Hematopoietic multipotent progenitor cell (in vitro differentiated cells): Measurements from ENCODE around the gene GPR179. TPM values are rescaled to one million over a fixed set of nuclear protein-coding genes. Genes with fewer than 3 reads are reported as not detected.

Experiments used
- DNase-seq, 3 donors: peaks; one replicate each; pipeline ENCODE4 v3.0.0-alpha.2; 2011 to 2015; ENCODE audit warnings: low read depth in 2 of 3, low spot score in 2 of 3
- total RNA-seq: library from RNA; depleted of rRNA; stranded (reverse); fragments of >200 nt; gene quantifications from one replicate; pipeline ENCODE4 v1.2.3, GENCODE V29; 2012

The GPR179 gene
- total RNA-seq, 1 donor, result under 0.01 TPM

DNA sequence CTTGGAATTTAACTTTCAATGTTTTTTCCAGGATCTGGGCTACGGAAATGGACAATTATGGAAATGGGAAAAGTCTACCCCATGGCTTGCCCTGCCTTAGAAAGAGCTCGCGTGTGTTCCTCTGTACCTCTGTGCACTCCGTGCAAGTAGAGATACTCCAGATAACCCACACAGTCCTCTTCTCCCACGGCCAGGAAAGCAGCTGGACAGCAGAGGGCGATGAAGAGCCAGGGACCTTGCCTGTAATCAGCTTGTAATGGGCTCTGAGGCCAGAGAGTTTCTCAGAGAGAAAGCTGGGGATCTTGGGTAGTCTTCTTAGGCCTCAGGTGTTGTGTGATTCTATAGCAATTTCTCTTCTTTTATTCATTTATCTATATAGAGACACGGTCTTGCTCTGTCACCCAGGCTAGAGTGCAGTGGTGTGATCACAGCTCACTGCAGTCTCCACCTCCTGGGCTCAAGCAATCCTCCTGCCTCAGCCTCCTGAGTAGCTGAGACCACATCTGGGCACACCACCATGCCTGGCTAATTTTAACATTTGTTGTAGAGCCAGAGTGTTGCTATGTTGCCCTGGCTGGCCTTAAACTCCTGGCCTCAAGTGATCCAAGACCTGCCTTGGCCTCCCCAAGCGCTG, 5.5 kb upstream of the GPR179 start:
- DNase-seq, result peak; percentile 59 to 94 (median 82)

GRCh38 chr17:38345743-38346142, 2.0 kb upstream of the GPR179 start:
- no peak for DNase-seq

DNA sequence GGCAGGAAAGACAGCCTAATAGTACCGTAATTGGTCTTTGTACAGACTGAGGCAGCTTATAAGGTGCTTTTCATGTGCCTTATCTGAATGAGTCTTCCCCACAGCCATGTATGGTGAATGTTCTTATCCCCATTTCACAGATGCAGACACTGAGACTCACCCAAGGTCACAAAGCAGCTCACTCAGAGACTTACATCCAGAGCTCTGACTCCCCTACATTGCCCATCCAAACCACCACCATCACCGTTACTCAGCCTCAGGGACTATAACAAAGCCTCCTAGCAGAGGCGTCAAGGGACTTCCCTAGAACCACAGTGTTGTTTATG, 627 bp upstream of the GPR179 start:
- DNase-seq, result no peak

GRCh38 chr17:38342886-38343607, 709 bp downstream of the GPR179 start:
- DNase-seq, result no peak

- peak in 1 of 3 donors; percentile 16 for DNase-seq
Measured at GRCh38 chr17:38341035-38341721, 2.6 kb downstream of the GPR179 start.

DNA sequence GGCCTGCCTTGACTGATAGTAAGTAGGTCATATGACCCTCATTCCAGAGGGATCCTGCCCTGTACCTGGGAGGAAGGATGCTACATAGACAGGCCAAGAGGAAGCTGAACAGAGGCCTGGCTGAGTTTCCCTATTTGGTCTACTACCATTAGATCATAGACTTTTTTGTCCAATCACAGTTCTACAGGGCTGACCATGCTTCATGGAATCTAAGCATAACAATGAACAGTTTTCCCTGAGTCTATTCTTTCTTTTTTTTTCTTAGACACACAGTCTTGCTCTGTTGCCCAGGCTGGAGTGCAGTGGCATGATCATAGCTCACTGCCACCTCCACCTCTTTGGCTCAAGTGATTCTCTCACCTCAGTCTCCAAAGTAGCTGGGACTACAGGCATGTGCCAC, 3.9 kb downstream of the GPR179 start:
- DNase-seq, result no peak

- DNase-seq, result no peak
Measured at GRCh38 chr17:38338535-38338934, 5.2 kb downstream of the GPR179 start.

DNA sequence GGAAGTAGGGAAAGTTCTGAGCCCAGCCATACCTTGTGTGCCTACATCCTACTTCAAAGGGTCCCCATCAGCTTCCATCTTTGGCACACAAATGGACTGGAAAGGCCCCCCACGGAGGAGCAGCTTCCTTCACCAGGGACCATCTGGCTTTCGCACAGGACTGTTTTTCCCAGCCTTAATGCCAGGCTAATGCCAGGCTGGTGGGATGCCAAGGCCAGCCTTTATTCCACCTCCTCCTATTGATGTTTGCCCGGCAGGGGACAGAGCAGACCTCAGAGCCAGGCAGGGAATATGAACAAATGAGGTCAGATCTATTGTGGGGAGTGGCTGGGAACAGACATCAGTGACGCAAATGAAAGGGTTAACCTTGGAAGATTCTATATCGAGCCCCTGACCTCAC, 5.7 kb downstream of the GPR179 start:
- no peak for DNase-seq

GRCh38 chr17:38336838-38337237, 6.9 kb downstream of the GPR179 start:
- DNase-seq, result no peak

GRCh38 chr17:38334480-38335364, 9.0 kb downstream of the GPR179 start:
- no peak for DNase-seq

DNA sequence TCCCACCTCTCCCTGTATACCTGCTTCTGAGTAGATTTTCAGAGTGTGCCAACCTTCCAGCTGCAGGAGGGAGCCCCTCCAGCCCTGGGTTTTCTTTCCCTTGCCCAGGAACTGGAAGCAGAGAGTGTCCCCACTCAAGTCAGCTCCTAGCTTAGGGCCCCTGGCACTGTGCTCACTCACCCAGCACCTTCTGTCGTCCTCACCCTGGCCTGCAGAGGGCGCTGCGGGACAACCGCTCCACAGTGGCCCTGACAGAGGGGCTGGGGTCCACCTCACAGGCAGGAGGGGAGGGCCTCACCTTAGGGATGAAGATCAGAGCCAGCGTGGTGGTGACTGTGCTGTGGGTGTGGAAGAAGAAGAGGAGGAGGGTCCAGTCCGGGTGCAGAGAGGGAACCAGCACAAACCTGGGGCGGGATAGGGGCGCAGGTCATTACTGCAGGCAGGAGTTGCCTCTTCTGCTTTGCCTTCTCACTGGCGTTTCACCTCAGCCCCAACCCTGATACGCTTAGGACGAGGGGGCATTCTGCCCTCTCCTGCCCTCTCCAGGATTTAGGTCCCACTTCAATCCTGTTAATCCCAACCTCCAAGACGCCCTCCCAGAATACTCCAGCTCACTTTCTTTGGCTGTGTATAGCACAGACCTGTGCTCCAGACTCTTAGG, 10.0 kb downstream of the GPR179 start:
- peak in 1 of 3 donors; percentile 64 for DNase-seq

DNA sequence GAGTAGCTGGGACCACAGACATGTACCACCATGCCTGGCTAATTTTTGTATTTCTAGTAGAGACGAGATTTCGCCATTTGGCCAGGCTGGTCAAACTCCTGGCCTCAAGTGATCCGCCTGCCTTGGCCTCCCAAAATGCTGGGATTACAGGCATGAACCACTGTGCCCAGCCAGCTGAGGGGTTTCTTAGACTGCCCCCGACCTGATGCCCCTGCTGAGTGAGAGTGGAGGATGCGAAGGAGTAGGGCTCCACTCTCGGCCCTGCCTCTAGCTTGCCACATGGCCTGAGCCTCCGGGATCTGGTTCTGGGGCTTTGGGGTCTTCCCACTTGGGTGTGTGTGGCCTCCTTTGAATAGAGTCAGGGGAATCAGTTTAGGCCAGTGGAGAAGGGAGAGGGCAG, 11.0 kb downstream of the GPR179 start:
- no peak for DNase-seq

GRCh38 chr17:38330941-38331411, 12.8 kb downstream of the GPR179 start:
- DNase-seq, result no peak

DNA sequence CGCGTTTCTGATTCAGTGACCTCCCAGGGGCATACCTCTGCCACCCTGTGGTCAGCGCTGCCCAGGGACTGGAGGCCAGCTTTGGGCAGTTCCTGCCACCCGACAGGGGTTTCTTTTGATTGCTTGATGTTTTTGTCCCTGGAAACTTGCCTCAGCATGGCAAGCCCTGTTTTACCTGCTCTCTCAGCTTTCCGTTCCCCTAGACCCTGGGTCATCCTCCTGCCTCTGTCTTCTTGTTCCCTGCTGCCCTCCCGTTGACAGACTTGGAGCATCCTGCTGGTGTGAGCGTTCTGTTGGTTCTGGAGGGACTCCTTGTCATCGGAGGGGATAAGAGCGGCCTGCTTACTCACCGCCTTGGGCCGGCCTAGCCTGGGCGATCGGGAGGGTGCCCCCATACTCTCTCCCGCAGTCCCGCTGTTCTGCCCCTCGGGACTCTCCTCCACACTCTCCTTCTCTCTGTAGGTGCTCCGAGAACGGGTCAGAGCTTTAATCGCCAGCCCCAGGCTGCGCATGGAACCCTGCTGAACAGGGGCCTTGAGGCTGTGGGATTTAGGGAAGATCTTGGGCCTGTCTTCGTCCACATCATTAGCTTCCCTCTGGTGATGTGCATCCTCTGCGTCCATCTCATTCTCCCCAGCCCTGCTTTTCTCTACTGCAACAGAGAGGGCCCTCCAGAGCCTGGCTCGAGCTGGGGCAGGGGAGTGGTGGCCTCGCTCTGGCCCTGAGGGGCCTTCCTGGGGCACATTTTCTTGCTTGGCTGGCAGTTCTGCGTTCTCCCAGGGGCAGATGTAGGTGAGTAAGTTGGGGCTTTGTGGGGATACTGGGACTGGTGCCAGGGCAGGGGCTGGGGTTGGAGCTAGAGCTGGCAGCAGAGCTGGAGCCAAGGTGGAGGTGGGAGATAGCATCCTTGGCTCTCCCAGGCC, 13.7 kb downstream of the GPR179 start:
- DNase-seq, result no peak

DNA sequence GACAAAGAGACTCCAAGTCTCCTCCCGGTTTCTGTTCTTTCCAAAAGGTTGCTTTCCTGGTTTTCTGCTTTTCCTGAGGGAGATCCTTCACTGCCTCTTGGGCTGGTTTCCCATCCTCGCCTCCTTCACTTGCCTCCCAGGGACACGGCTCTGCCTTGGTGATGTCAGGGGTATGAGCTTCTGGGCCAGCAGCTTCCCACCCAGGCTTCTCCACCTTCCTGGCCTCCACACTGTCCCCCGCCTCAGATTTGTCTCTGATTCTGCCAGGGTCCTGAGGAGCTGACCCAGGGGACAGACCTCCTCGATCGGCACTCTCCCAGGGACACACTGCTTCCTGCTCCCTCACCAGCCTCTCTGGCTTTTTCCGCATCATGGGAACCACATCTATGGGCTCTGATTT, 14.5 kb downstream of the GPR179 start:
- no peak for DNase-seq

GRCh38 chr17:38328620-38329019, 15.1 kb downstream of the GPR179 start:
- no peak for DNase-seq

DNA sequence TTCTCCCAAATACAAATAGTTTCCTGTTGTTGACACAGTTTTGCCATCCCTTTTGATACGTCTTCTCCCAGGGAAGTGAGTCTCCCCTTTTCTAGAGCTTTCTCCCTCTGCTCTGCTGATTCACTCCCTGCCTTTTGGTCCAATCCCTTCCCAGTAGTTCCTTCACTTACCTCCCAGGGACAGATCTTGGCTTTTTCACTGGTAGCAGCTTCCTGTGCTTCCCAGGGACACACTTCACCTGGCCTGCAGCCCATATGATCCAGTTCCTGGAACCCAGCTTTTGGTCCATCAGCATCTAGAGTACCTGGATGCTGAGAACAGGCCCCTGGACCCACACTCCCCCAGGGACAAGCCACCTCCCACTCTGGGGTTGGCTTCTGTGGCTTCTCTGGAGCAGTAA, 15.8 kb downstream of the GPR179 start:
- DNase-seq, result no peak

- peak in 2 of 3 donors; percentile 49 to 70 for DNase-seq
Measured at GRCh38 chr17:38326996-38327792, 16.6 kb downstream of the GPR179 start.
